ENCODE measurements around the gene NINL.
"Not testable (repeated sequence)": the region's sequence is repeated elsewhere in the genome, so short reads cannot be mapped to it uniquely, and the experiment has no call there.

NINL gene

GRCh38 chr20:25600632-25601031 is 15.3 kb upstream of the NINL start:
- Histone ChIP-seq H3K27ac (replicated peaks) (no peak overlapping the region), H3K4me3 (replicated peaks; ENCODE audit: insufficient read depth, low read length) (no peak overlapping the region), H3K27me3 (ENCODE audit: insufficient read depth, poor library complexity, severe bottlenecking) (no peaks in the 10 kb centered on the region)
- TF ChIP-seq POLR2AphosphoS5 (IDR thresholded peaks at IDR 0.05; ENCODE audit: low read depth) (no peak), REST (IDR thresholded peaks at IDR 0.05; ENCODE audit: insufficient replicate concordance, low read depth) (no peak), GABPA (IDR thresholded peaks at IDR 0.05; ENCODE audit: low read depth) (no peak), SPI1 (IDR thresholded peaks at IDR 0.05; ENCODE audit: borderline replicate concordance, low read depth) (no peak), CTCF (IDR thresholded peaks at IDR 0.05; ENCODE audit: insufficient read depth, low read length) (no peak)
- DNase-seq (ENCODE audit: low read depth in 1 of 2, low spot score in 1 of 2) = no peak

- no peaks in the 10 kb centered on the region for H3K27me3 ChIP-seq (ENCODE audit: insufficient read depth, poor library complexity, severe bottlenecking)
- TF ChIP-seq SPI1 (IDR thresholded peaks at IDR 0.05; ENCODE audit: borderline replicate concordance, low read depth) (no peak), CTCF (IDR thresholded peaks at IDR 0.05; ENCODE audit: insufficient read depth, low read length) (no peak), POLR2AphosphoS5 (IDR thresholded peaks at IDR 0.05; ENCODE audit: low read depth) (no peak)
- no peak for DNase-seq (ENCODE audit: low read depth in 1 of 2, low spot score in 1 of 2)
- H3K4me3 ChIP-seq (replicated peaks; ENCODE audit: insufficient read depth, low read length) = no peak overlapping the region
- no peak overlapping the region for H3K27ac ChIP-seq (replicated peaks)
Measured at GRCh38 chr20:25592135-25592852, 7.0 kb upstream of the NINL start.

- H3K4me3 ChIP-seq (replicated peaks; ENCODE audit: insufficient read depth, low read length); DNase-seq (ENCODE audit: low read depth in 1 of 2, low spot score in 1 of 2); H3K27me3 ChIP-seq (ENCODE audit: insufficient read depth, poor library complexity, severe bottlenecking); H3K27ac ChIP-seq (replicated peaks): not testable (repeated sequence)
Measured at GRCh38 chr20:25590778-25591177, 5.4 kb upstream of the NINL start.

GRCh38 chr20:25588491-25588890 is 3.2 kb upstream of the NINL start:
- no peak for DNase-seq (ENCODE audit: low read depth in 1 of 2, low spot score in 1 of 2)
- H3K27me3 ChIP-seq (ENCODE audit: insufficient read depth, poor library complexity, severe bottlenecking) = peaks cover 22% of the 10 kb centered on the region
- TF ChIP-seq CTCF (IDR thresholded peaks at IDR 0.05; ENCODE audit: insufficient read depth, low read length) = no peak
- no peak for TF ChIP-seq POLR2AphosphoS5 (IDR thresholded peaks at IDR 0.05; ENCODE audit: low read depth)
- no peak for TF ChIP-seq GABPA (IDR thresholded peaks at IDR 0.05; ENCODE audit: low read depth)
- no peak for TF ChIP-seq REST (IDR thresholded peaks at IDR 0.05; ENCODE audit: insufficient replicate concordance, low read depth)
- TF ChIP-seq SPI1 (IDR thresholded peaks at IDR 0.05; ENCODE audit: borderline replicate concordance, low read depth) = no peak
- no peak overlapping the region for H3K27ac ChIP-seq (replicated peaks)
- no peak overlapping the region for H3K4me3 ChIP-seq (replicated peaks; ENCODE audit: insufficient read depth, low read length)

Data from HL-60 (cell line).